ENCODE measurements around the gene SDK1.

SDK1 gene

GRCh38 chr7:3518546-3518945, 217.5 kb downstream of the SDK1 start:
- no peak for DNase-seq

GRCh38 chr7:3520206-3520605, 219.2 kb downstream of the SDK1 start:
- no peak for DNase-seq

GRCh38 chr7:3527496-3528124, 226.6 kb downstream of the SDK1 start:
- DNase-seq: no peak

DNA sequence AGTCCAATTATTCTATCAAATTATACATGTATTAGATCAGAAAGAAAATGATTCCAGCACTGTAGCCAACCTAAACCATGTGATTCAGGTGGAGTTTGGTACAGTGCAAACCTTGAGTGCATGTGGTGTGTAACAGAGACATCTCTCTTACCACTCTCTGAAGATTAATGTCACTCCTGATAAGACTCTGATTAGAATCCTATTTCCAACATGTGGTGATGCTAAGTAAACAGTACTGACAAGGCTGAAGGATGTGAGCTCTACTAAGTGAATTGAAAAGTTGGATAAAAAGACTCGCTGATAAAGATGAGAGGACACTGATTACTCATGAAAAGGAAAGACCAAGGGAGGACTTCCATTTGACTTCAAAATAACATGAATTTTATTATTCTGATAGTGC, 232.0 kb downstream of the SDK1 start:
- no peak for DNase-seq

- DNase-seq: no peak
These were observed 236.3 kb downstream of the SDK1 start for GRCh38 chr7:3537210-3537875.

- DNase-seq: no peak
These were observed 237.0 kb downstream of the SDK1 start for GRCh38 chr7:3538041-3538440.

DNA sequence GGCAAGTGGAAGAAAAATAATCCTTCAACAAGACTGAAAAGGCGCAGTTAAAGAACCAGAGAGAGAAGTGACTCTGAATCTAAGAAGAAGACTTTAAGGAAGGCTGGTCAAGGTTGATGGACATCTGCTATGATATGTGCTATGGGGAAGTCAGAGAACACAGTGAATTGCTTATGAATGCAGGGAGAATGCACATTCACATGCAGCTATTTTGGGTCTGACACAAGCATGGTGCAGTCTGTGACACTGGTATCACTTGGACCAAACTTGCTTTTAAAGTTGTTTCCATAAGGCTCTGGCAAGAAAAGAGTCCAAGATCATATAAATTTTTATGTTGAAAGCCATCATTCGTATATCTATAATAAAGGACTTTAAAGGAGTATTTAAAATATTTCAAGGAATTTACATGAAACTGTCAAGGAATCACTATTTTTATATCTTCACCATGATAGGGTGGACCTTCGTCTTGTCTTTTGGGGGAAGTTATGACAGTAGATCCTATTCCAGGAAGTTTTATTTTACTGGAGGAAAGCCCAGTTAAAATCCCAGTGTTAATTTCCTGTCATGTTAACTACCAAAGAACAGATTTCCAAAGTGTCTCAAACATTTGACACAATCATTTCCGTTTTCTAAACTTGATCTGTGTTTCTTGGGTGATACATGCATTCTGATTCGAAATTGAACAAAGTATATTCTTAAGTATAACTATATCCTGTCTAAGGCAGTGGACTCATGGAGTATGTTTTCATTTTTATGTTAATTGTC, 239.6 kb downstream of the SDK1 start:
- DNase-seq: no peak

- DNase-seq: no peak
These were observed 243.2 kb downstream of the SDK1 start for GRCh38 chr7:3544202-3544601.

GRCh38 chr7:3548815-3549214, 247.8 kb downstream of the SDK1 start:
- no peak for DNase-seq

DNA sequence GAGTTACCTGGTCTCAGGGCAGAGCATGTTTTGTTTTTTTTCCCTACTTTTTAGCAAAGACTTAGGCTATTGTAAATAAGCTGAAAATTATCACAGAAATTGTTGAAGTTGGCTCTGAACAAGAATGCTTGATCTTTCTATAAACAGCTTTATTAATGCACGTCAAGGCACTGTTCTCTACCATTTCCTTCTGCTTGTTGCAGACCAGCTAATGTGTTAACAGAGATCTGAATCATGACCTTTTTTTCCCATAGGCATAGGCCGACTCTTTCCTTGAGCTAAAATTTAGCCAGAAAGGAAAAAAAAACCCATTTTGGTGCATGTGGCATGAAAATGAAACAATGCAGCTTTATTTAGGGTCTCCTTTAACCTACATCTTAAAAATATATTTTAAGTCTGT, 248.5 kb downstream of the SDK1 start:
- no peak for DNase-seq

- DNase-seq: no peak
These were observed 250.5 kb downstream of the SDK1 start for GRCh38 chr7:3551536-3551935.

DNA sequence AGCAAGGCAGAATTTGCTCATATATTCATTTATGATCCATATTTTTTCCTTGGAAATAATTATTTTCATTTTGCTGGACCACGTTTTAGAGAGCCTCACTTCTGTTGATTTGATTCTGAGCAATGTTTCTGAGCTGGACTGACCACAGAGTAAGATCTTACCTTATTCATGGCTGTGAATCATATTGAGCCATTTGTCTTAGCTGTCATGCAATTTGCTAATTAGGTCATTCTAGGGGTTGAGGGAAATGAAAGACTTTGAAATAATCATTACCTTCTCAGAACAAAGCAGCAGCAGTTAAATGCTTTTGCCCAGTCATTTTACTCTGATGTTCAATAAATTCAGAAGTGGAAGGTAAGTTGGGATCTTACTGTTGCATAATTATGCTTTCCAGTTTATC, 251.4 kb downstream of the SDK1 start:
- DNase-seq: no peak

GRCh38 chr7:3558400-3558799, 257.3 kb downstream of the SDK1 start:
- no peak for DNase-seq

DNA sequence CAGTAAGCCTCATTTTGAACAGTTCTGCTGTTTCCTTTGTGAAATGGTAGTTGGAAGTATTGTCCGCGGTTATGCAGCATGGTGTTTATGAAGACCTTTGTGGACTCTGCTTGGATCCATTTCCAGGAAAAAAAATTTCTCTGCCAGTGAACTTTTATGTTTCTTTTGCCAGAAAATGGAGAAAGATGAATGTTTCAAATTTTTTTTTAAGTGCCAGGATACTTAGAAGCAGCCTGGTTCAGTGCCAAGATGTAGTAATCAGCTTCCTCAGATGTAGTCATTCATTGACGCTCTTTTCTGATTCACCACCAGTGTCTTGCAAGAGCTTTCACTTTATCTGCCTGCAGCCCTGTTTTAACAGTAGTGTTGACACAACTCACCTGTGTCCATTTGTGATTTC, 258.2 kb downstream of the SDK1 start:
- no peak for DNase-seq

- DNase-seq: no peak
These were observed 259.4 kb downstream of the SDK1 start for GRCh38 chr7:3560495-3560894.

DNA sequence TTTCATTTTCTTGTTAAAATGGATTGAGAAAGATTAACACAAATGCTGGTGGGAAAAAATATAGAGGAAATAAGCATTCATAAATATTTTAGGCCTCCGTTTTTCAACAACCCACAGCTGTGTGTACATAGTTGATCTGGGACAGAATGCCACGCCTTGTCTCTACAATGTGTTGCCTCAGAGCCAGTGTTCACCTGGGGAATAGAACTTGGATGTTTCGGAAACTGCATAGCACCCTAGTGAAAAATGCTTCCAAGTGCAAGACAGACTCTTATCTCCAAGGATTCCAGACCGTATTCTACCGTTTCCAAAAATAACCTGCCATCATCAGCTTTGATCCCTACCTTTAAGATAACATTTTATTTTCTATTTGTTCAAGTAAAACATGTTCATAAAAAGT, 260.9 kb downstream of the SDK1 start:
- DNase-seq: no peak

GRCh38 chr7:3564231-3564630, 263.2 kb downstream of the SDK1 start:
- no peak for DNase-seq

DNA sequence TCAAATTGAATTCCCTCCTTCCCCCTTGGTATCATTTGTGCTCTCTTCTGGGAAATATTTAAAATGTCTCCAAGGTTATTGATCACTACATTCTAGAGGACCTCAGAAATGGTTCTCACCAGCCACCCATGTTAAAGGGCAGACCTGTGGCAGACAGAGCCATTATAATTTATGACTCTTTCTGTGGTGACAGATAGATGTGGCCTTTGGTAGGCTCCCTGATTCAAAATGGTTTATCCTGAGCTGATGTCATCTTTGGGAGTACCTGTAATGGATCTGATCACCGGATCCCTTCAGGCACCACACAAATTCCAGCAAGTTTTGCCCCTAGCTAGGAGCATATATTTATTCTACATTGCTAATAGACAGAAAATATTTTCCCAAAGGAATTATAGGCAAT, 267.5 kb downstream of the SDK1 start:
- no peak for DNase-seq

DNA sequence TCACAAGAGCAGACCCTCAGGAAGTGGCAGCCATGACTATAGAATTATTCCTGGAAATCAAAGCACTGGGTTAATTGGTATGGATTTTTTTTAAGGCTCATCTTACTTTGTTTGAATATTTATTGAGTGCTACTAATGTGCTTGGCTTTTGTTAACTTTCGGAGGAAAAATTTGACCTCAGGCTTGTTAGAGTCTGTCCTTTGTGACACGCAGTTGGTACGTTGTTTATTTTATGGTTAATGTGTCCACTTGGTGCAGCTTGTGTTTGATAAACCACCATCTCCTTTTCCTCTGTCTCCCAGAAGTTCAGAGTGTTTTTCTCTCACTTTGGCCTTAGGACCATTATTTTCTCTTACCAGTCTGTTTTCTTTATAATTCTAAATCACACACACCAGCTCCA, 268.6 kb downstream of the SDK1 start:
- no peak for DNase-seq

GRCh38 chr7:3573151-3573550, 272.1 kb downstream of the SDK1 start:
- no peak for DNase-seq

- no peak for DNase-seq
These were observed 273.3 kb downstream of the SDK1 start for GRCh38 chr7:3574386-3574785.

DNA sequence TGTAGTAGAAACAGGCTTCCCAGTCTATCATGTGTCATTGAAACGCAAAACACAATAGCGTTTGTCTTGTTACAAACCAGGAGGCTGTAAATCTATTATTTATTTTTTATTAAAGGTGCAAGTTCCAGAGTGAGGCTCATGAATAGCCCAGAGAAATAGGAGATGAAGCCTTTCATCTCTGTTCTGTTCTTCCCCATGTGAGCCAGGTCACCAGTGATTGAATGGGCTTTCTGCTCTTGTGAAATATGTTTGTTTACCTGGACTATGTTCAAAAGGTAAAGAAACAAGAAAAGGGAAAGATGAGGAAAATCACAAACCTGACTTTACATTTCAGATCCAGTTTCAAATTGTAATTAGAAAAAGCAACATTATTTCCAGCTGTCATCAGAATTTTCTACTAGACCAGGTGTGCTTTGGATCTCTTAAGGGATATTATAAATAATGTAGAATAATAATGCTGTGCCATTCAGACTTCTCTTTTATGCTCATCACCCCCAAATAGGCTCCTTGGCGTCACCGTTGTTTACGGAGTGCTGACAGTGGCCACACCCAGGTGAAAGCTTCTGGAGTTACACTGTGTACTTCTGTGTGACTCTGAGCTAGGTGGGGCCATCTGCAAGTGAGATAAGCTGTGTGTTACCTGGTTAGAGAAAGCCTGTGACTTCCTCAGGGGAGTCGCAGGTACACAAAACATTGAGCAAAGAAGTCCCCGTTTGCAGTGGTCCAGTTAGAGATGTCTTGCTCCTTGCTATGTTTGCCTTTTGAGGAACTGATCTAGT, 274.9 kb downstream of the SDK1 start:
- no peak for DNase-seq
